Smooth muscle cell (in vitro differentiated cells): ENCODE data around the gene TEX2. TPM values are rescaled to one million over a fixed set of nuclear protein-coding genes. Genes with fewer than 3 reads are reported as not detected.

Experiments
- DNase-seq: peaks from one replicate; lab custom pipeline; 2025; ENCODE audit not compliant: unreplicated experiment; lab: John Stamatoyannopoulos, UW
- H2AFZ ChIP-seq: fragments of 200-600 bp; sonication (generic); 2 replicates; pipeline ENCODE4 v1.6.0; 2016; ENCODE audit warnings: antibody characterized with exemption, low read depth, mild to moderate bottlenecking
- H3F3A ChIP-seq: fragments of 200-600 bp; sonication (generic); 2 replicates; pipeline ENCODE4 v1.6.0; 2017; ENCODE audit warnings: antibody characterized with exemption, low read depth
- H3K27ac ChIP-seq: fragments of 200-600 bp; sonication (generic); 2 replicates; pipeline ENCODE4 v1.5.1; 2016; ENCODE audit warnings: low read depth, mild to moderate bottlenecking
- H3K27me3 ChIP-seq: fragments of 200-600 bp; sonication (generic); 2 replicates; pipeline ENCODE4 v1.6.1; 2016; ENCODE audit warnings: low read depth, mild to moderate bottlenecking
- H3K36me3 ChIP-seq: fragments of 200-600 bp; sonication (generic); 2 replicates; pipeline ENCODE4 v1.5.1; 2016; ENCODE audit warnings: low read depth
- H3K4me1 ChIP-seq: fragments of 200-600 bp; sonication (generic); 2 replicates; pipeline ENCODE4 v1.5.1; 2016; ENCODE audit warnings: low read depth
- H3K4me2 ChIP-seq: fragments of 200-600 bp; sonication (generic); 2 replicates; pipeline ENCODE4 v1.6.0; 2016; ENCODE audit warnings: mild to moderate bottlenecking
- H3K4me3 ChIP-seq: fragments of 200-600 bp; sonication (generic); 2 replicates; pipeline ENCODE4 v1.5.1; 2016; ENCODE audit warnings: mild to moderate bottlenecking
- H3K79me2 ChIP-seq: fragments of 200-600 bp; sonication (generic); 2 replicates; pipeline ENCODE4 v1.6.0; 2016; ENCODE audit warnings: low read depth, mild to moderate bottlenecking
- H3K9ac ChIP-seq: fragments of 200-600 bp; sonication (generic); 2 replicates; pipeline ENCODE4 v1.6.0; 2016; ENCODE audit warnings: low read depth
- H3K9me3 ChIP-seq: fragments of 200-600 bp; sonication (generic); replicated peaks from 2 replicates; pipeline ENCODE4 v1.5.1; 2016; ENCODE audit warnings: low read depth
- H4K20me1 ChIP-seq: fragments of 200-600 bp; sonication (generic); 2 replicates; pipeline ENCODE4 v1.6.0; 2016; ENCODE audit warnings: low read depth
- WGBS: methylation state at CpG from one replicate; pipeline ENCODE4 v1.1.7; 2016; ENCODE audit warnings: low lambda C conversion rate; 5-methylcytosine and 5-hydroxymethylcytosine counted together
- polyA plus RNA-seq: library from polyadenylated mRNA; unstranded; fragments of >200 nt; fragmentation: Nextera tagmentation; extraction: Ambion mirVana; gene quantifications from 2 replicates; pipeline ENCODE4 v1.2.1, GENCODE V29; 2016
- total RNA-seq: library from RNA; depleted of rRNA; stranded (reverse); fragments of >200 nt; gene quantifications from 2 replicates; pipeline ENCODE4 v1.2.3, GENCODE V29; 2014
- TF ChIP-seq, protein P1 (sequence below): fragments of 200-600 bp; sonication (generic); IDR thresholded peaks from 2 replicates; pipeline ENCODE4 v1.5.1; 2017; ENCODE audit warnings: borderline replicate concordance, mild to moderate bottlenecking, antibody characterized with exemption; ENCODE audit not compliant: insufficient read depth, poor library complexity, severe bottlenecking

The TEX2 gene
- total and polyA plus RNA-seq, 2 experiments from 2014 or later, result 8.6 to 26.2 TPM

DNA sequence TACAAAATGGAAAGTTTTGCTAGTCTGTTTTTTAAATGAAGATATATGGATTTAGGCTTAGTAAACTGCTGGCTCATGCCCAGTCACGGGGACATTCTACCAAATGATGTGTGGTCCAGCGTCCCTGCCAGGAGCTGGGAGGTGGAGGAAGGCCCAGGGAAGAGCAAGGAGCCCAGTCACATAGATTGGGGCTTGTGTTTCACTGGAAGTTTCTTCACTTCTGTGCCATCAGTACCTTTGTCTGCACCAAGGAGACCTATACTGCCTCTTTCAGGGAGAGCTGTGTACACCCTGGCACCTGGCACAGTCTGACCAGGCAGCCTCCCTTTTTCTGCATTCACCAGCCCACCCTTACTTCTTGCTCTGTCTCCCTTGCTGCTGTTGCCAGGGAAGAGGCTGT lies 100.5 kb downstream of the TEX2 start:
- peaks cover 6% of the 10 kb centered on the region for H3F3A ChIP-seq
- no peaks in the 10 kb centered on the region for H3K79me2 ChIP-seq
- DNase-seq, result no peak
- H3K4me3 ChIP-seq, result no peak overlapping the region
- no peaks in the 10 kb centered on the region for H3K36me3 ChIP-seq
- peaks cover 6% of the 10 kb centered on the region for H3K4me1 ChIP-seq
- no peak overlapping the region for H3K9ac ChIP-seq
- H2AFZ ChIP-seq, result no peak overlapping the region
- H3K27me3 ChIP-seq, result no peaks in the 10 kb centered on the region
- 90% methylated on average over 2 of the region's 2 CpGs for WGBS
- H3K9me3 ChIP-seq, result no peaks in the 10 kb centered on the region
- TF ChIP-seq, protein P1, sequence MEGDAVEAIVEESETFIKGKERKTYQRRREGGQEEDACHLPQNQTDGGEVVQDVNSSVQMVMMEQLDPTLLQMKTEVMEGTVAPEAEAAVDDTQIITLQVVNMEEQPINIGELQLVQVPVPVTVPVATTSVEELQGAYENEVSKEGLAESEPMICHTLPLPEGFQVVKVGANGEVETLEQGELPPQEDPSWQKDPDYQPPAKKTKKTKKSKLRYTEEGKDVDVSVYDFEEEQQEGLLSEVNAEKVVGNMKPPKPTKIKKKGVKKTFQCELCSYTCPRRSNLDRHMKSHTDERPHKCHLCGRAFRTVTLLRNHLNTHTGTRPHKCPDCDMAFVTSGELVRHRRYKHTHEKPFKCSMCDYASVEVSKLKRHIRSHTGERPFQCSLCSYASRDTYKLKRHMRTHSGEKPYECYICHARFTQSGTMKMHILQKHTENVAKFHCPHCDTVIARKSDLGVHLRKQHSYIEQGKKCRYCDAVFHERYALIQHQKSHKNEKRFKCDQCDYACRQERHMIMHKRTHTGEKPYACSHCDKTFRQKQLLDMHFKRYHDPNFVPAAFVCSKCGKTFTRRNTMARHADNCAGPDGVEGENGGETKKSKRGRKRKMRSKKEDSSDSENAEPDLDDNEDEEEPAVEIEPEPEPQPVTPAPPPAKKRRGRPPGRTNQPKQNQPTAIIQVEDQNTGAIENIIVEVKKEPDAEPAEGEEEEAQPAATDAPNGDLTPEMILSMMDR, result no peak
- no peak overlapping the region for H3K27ac ChIP-seq
- H3K4me2 ChIP-seq, result no peak overlapping the region
- no peaks in the 10 kb centered on the region for H4K20me1 ChIP-seq

DNA sequence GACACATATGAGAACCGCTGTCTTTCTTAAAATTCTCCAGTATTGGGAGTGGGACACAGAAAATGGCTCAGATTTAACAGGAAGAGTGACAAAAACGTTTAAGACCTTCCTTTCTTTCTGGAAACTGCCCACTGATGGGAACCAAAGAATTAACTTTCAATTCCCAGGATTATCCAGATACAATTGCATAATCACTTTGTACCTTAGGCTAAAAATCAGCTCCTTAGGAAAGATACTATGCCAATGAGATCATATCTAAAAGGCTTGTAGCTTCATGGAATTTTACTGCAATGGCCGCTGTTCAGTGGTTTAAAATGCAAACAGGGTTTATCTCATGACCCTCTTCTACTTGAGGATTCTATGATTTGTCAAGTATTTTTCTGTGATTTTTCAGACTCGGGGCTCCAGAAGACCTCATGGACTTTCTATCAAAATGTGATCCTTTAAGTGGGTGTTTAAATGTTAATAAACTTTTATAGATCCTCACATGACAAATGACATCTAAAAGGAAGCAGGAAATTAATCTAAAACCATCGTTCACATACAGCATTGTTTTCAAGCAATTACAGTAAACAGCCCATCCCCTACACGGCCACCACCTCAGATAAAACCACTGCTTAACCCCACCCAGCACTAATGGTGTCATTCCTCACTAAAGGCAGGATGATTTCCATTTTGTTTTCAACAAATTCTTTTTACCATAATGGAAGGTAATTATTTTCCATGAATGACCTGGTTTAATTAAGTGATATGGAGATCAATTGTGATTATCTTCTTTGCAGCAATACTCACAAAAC lies 101.5 kb downstream of the TEX2 start:
- 60% methylated on average over 6 of the region's 6 CpGs for WGBS
- no peaks in the 10 kb centered on the region for H3K36me3 ChIP-seq
- H3K4me3 ChIP-seq, result no peak overlapping the region
- no peak overlapping the region for H3K9ac ChIP-seq
- no peaks in the 10 kb centered on the region for H3K9me3 ChIP-seq
- peaks cover 3% of the 10 kb centered on the region for H4K20me1 ChIP-seq
- H3K79me2 ChIP-seq, result no peaks in the 10 kb centered on the region
- DNase-seq, result no peak
- H3F3A ChIP-seq, result peaks cover 6% of the 10 kb centered on the region
- TF ChIP-seq, protein P1, result no peak
- no peak overlapping the region for H3K4me2 ChIP-seq
- H3K27me3 ChIP-seq, result no peaks in the 10 kb centered on the region
- H2AFZ ChIP-seq, result no peak overlapping the region
- no peak overlapping the region for H3K27ac ChIP-seq
- H3K4me1 ChIP-seq, result peaks cover 12% of the 10 kb centered on the region

DNA sequence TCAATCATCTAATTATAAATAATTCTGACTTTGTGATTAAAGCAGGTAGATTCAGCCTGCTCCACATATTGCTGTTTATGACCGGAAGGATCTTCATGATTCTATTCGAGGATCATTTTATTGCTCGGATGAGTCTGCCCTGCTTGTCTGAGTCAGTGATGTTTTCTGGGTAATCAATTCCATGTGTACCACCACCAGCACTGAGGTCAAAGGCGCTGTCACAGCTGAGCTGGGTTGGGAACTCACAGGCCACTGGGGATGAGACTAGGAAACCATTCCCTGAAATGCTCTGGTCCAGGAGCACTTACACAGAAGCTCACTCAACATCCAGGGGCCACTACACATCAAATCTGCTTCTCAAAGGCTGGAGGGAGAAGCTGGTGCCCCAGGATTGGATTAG lies 102.7 kb downstream of the TEX2 start:
- TF ChIP-seq, protein P1, result no peak
- 59% methylated on average over 4 of the region's 4 CpGs for WGBS
- Histone ChIP-seq H3K4me3 (no peak overlapping the region), H3K27ac (no peak overlapping the region), H3K79me2 (no peaks in the 10 kb centered on the region), H3F3A (peaks cover 6% of the 10 kb centered on the region), H3K36me3 (no peaks in the 10 kb centered on the region), H3K9me3 (no peaks in the 10 kb centered on the region), H4K20me1 (peaks cover 5% of the 10 kb centered on the region), H3K27me3 (no peaks in the 10 kb centered on the region), H3K4me2 (no peak overlapping the region), H2AFZ (no peak overlapping the region), H3K9ac (no peak overlapping the region), H3K4me1 (peaks cover 17% of the 10 kb centered on the region)
- DNase-seq, result no peak
